Measurements from ENCODE around the gene IQGAP2. TPM values are rescaled to one million over a fixed set of nuclear protein-coding genes. Genes with fewer than 3 reads are reported as not detected.

IQGAP2 gene
- total RNA-seq, 1 donor from 2014 or later, result 1.3 TPM

GRCh38 chr5:76652809-76653414, 249.8 kb downstream of the IQGAP2 start:
- TF ChIP-seq, protein P1, sequence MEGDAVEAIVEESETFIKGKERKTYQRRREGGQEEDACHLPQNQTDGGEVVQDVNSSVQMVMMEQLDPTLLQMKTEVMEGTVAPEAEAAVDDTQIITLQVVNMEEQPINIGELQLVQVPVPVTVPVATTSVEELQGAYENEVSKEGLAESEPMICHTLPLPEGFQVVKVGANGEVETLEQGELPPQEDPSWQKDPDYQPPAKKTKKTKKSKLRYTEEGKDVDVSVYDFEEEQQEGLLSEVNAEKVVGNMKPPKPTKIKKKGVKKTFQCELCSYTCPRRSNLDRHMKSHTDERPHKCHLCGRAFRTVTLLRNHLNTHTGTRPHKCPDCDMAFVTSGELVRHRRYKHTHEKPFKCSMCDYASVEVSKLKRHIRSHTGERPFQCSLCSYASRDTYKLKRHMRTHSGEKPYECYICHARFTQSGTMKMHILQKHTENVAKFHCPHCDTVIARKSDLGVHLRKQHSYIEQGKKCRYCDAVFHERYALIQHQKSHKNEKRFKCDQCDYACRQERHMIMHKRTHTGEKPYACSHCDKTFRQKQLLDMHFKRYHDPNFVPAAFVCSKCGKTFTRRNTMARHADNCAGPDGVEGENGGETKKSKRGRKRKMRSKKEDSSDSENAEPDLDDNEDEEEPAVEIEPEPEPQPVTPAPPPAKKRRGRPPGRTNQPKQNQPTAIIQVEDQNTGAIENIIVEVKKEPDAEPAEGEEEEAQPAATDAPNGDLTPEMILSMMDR (conservative IDR thresholded peaks at IDR 0.05; ENCODE audit: low read depth, low read length), result no peak
- no peak for DNase-seq (ENCODE audit: low read depth)
- H3K4me3 ChIP-seq (ENCODE audit: low read depth, low read length), result no peak overlapping the region

DNA sequence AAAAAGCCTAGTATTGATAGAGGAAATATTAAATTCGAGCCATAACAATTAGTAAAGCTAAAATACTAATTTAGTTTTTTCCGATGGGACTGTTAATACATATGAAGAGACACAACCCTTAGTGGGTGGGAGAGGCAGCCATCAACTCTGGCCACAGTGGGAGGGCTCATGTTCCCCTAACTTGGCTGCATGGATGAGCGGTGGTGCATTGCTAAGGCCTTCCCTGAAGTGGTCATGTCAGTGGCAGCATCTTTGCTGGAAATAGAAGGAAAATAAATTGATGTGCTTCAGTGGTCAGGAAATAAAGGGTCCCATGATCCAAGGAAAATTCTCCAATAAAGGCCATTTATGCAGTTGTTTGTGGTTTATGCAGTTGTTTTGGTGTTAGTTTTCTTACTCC, 254.0 kb downstream of the IQGAP2 start:
- H3K4me3 ChIP-seq (ENCODE audit: low read depth, low read length), result no peak overlapping the region
- TF ChIP-seq, protein P1 (conservative IDR thresholded peaks at IDR 0.05; ENCODE audit: low read depth, low read length), result no peak
- DNase-seq (ENCODE audit: low read depth), result no peak

DNA sequence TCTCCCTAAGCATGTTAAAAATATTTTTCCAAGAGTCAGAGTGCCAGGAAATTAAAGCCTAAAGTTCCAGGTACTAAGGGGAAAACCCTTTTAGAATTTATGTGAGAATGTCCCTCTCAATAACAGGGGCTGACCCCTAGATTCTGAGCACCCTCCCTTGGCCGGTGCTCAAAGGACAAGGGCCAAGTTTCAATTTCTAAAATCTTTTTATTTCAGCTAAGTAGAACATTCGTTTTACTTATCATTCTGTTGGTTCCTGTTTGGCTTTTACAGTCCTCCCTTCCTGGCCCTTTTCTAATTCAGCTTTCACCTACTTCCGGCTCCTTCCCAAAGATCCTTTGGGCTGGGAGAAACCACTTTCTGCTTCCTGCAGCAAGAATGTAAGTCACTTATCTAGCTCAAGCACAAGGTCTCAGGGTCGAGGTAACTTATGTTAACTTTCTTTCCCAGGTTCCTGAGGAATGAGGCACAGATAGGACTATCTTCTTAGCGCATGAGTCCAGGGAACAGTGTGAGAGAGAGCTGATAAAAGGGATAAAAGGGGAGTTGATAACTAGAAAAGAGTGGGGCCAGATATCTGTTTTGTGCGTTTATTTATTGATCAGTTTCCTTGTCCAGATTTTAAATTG, 254.7 kb downstream of the IQGAP2 start:
- no peak overlapping the region for H3K4me3 ChIP-seq (ENCODE audit: low read depth, low read length)
- TF ChIP-seq, protein P1 (conservative IDR thresholded peaks at IDR 0.05; ENCODE audit: low read depth, low read length), result no peak
- DNase-seq (ENCODE audit: low read depth), result no peak

GRCh38 chr5:76660360-76660759, 257.3 kb downstream of the IQGAP2 start:
- DNase-seq (ENCODE audit: low read depth), result no peak
- no peak overlapping the region for H3K4me3 ChIP-seq (ENCODE audit: low read depth, low read length)
- TF ChIP-seq, protein P1 (conservative IDR thresholded peaks at IDR 0.05; ENCODE audit: low read depth, low read length), result no peak

DNA sequence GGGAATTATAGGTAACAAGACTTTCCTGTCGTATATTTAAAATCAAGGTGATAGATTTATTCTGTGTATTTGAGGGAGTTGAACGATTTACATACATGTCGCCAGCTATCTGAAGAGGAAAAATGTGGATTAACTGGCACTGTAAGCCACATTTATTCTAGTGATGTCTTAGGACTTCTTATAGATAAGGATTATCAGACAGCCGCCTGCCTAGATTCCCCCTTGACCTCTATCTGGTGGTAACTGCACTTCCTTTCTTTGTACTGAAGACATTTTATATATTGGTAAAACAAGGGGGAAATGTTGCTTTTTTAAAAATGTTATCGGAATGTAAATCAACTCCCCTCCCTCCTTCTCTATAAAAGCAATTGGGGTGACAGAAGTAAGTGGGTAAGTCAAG, 259.4 kb downstream of the IQGAP2 start:
- H3K4me3 ChIP-seq (ENCODE audit: low read depth, low read length), result no peak overlapping the region
- no peak for DNase-seq (ENCODE audit: low read depth)
- TF ChIP-seq, protein P1 (conservative IDR thresholded peaks at IDR 0.05; ENCODE audit: low read depth, low read length), result no peak

DNA sequence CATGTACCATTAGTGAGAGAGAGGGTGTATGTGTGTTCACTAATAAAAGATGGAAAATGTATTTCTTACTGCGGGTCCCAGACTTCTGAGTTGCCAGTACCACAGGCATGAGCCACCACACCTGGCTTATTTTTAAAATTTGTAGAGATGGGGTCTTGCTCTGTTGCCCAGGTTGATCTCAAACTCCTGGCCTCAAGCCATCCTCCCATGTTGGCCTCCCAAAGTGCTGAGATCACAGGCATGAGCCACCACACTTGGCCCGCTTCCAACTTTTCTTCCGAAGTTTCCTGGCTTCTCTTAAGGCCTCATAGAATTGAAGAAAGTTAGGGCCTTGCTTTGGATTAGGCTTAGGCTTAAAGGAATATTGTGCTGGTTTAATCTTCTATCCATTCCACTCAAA, 260.5 kb downstream of the IQGAP2 start:
- no peak for DNase-seq (ENCODE audit: low read depth)
- no peak overlapping the region for H3K4me3 ChIP-seq (ENCODE audit: low read depth, low read length)

More for the DNA sequence above, 260.5 kb downstream of the IQGAP2 start:
- TF ChIP-seq, protein P1 (conservative IDR thresholded peaks at IDR 0.05; ENCODE audit: low read depth, low read length), result no peak
